HepG2 (cell line): ENCODE measurements around the gene SSBP2. TPM values are rescaled to one million over a fixed set of nuclear protein-coding genes. Genes with fewer than 3 reads are reported as not detected.

Source experiments
- ARNT ChIP-seq: fragments of 450-650 bp; IDR thresholded peaks from 2 replicates; pipeline ENCODE4 v1.6.1; 2017
- CENPT ChIP-seq: sonication (generic); formaldehyde crosslinking; IDR thresholded peaks from 2 replicates; pipeline ENCODE4 v1.8.0; 2022; ENCODE audit warnings: low read depth, mild to moderate bottlenecking, moderate library complexity, missing genetic modification reagents
- ERF ChIP-seq: IDR thresholded peaks from 2 replicates; pipeline ENCODE4 v1.6.1; 2018; ENCODE audit warnings: missing biosample characterization, missing genetic modification reagents
- HOXA5 ChIP-seq: sonication (generic); formaldehyde crosslinking; IDR thresholded peaks from 2 replicates; pipeline ENCODE4 v1.4.0; 2020; ENCODE audit warnings: missing genetic modification reagents
- KDM5B ChIP-seq: sonication (generic); formaldehyde crosslinking; IDR thresholded peaks from 2 replicates; pipeline ENCODE4 v1.4.0; 2020; ENCODE audit warnings: missing genetic modification reagents, mild to moderate bottlenecking, borderline replicate concordance
- KLF15 ChIP-seq: sonication (generic); formaldehyde crosslinking; IDR thresholded peaks from 2 replicates; pipeline ENCODE4 v1.8.1; 2023; ENCODE audit warnings: borderline replicate concordance, mild to moderate bottlenecking, inconsistent platforms, missing genetic modification reagents, mixed read lengths
- PRDM15 ChIP-seq: sonication (generic); formaldehyde crosslinking; IDR thresholded peaks from 2 replicates; pipeline ENCODE4 v1.4.0; 2020; ENCODE audit warnings: missing genetic modification reagents
- RFXANK ChIP-seq: IDR thresholded peaks from 2 replicates; pipeline ENCODE4 v1.6.1; 2016
- SMARCE1 ChIP-seq: fragments of 450-650 bp; IDR thresholded peaks from 2 replicates; pipeline ENCODE4 v1.6.1; 2017; ENCODE audit warnings: borderline replicate concordance
- TARDBP ChIP-seq: sonication (generic); formaldehyde crosslinking; IDR thresholded peaks from 2 replicates; pipeline ENCODE4 v1.8.0; 2022; ENCODE audit warnings: mild to moderate bottlenecking, missing genetic modification reagents
- ZBTB2 ChIP-seq: sonication (generic); formaldehyde crosslinking; IDR thresholded peaks from 2 replicates; pipeline ENCODE4 v1.8.0; 2022; ENCODE audit warnings: low read depth, missing genetic modification reagents
- ZNF12 ChIP-seq: sonication (generic); formaldehyde crosslinking; IDR thresholded peaks from 2 replicates; pipeline ENCODE4 v1.5.0; 2020; ENCODE audit warnings: missing genetic modification reagents
- polyA plus RNA-seq, 8 experiments: library from polyadenylated mRNA; depleted of rRNA in 3 of 8; stranded (reverse) in 7 of 8; unstranded in 1 of 8; fragments of >200 nt; fragmentation: Illumina TruSeq in 4 of 8; extraction: Trizol in 4 of 8; gene quantifications; 2 replicates each; pipeline versions ENCODE4 v1.2.1 to v1.2.3, GENCODE V29; 2011 to 2016; ENCODE audit warnings: low read depth in 4 of 8, missing spikeins in 1 of 8, mixed read lengths in 1 of 8; ENCODE audit not compliant: insufficient read depth in 1 of 8
- total RNA-seq, 5 experiments: library from RNA; depleted of rRNA; stranded (reverse); fragments of >200 nt; fragmentation: Illumina TruSeq; extraction: Trizol; gene quantifications; 2 replicates each; pipeline ENCODE4 v1.2.3, GENCODE V29; 2016; ENCODE audit warnings: low read depth in 1 of 5
- TF ChIP-seq, protein P1 (sequence below): IDR thresholded peaks from 2 replicates; pipeline ENCODE4 v1.6.1; 2016

Gene SSBP2
- total and polyA plus RNA-seq, 2 of the 13 experiments (the other 11 are each of a cell fraction or from before 2014, with no cell fraction given), result 0.16 TPM; not detected in 1

GRCh38 chr5:81558188-81558587, 192.7 kb downstream of the SSBP2 start (continued):
- TF ChIP-seq ZNF12 (CRISPR knock-in tag) (no peak), RFXANK (CRISPR knock-in tag) (no peak), ZBTB2 (CRISPR knock-in tag) (no peak), KLF15 (CRISPR knock-in tag) (no peak), KDM5B (CRISPR knock-in tag) (no peak), CENPT (no peak), PRDM15 (no peak), SMARCE1 (no peak), TARDBP (CRISPR knock-in tag) (no peak), ARNT (no peak), ERF (CRISPR knock-in tag) (no peak), HOXA5 (CRISPR knock-in tag) (no peak)
- TF ChIP-seq, protein P1, sequence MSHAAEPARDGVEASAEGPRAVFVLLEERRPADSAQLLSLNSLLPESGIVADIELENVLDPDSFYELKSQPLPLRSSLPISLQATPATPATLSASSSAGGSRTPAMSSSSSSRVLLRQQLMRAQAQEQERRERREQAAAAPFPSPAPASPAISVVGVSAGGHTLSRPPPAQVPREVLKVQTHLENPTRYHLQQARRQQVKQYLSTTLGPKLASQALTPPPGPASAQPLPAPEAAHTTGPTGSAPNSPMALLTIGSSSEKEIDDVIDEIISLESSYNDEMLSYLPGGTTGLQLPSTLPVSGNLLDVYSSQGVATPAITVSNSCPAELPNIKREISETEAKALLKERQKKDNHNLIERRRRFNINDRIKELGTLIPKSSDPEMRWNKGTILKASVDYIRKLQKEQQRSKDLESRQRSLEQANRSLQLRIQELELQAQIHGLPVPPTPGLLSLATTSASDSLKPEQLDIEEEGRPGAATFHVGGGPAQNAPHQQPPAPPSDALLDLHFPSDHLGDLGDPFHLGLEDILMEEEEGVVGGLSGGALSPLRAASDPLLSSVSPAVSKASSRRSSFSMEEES (CRISPR knock-in tag), result no peak
- TF ChIP-seq, all 625 proteins: peak for 0
